ENCODE measurements around the gene NECTIN1.

DNA sequence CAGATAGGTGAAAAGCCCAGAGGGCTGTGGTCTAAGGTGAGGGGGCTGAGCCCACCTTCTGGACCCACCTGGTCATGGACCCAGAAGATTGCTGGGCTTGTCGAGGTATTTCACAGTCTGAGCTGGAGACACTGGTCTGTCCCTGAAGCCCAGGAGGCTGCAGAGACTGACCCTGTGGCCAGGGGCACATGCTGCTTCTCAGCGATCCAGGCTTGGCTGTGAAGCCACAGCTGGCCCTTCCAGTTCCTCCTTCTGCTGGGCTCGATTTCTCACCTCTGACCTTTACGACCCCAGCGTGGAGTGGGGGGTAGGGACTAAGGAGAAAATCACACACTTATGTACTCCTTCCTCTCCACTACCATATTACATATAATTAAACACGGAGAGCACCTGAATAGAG is 88.5 kb downstream of the NECTIN1 start:
- TF ChIP-seq, protein P1, sequence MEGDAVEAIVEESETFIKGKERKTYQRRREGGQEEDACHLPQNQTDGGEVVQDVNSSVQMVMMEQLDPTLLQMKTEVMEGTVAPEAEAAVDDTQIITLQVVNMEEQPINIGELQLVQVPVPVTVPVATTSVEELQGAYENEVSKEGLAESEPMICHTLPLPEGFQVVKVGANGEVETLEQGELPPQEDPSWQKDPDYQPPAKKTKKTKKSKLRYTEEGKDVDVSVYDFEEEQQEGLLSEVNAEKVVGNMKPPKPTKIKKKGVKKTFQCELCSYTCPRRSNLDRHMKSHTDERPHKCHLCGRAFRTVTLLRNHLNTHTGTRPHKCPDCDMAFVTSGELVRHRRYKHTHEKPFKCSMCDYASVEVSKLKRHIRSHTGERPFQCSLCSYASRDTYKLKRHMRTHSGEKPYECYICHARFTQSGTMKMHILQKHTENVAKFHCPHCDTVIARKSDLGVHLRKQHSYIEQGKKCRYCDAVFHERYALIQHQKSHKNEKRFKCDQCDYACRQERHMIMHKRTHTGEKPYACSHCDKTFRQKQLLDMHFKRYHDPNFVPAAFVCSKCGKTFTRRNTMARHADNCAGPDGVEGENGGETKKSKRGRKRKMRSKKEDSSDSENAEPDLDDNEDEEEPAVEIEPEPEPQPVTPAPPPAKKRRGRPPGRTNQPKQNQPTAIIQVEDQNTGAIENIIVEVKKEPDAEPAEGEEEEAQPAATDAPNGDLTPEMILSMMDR (IDR thresholded peaks at IDR 0.05; ENCODE audit: extremely low read depth in 1 of 2, insufficient read depth in 1 of 2, low read depth in 1 of 2, low read length in 2 of 2) = no peak
- TF ChIP-seq, protein P2, sequence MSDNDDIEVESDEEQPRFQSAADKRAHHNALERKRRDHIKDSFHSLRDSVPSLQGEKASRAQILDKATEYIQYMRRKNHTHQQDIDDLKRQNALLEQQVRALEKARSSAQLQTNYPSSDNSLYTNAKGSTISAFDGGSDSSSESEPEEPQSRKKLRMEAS (IDR thresholded peaks at IDR 0.05; ENCODE audit: insufficient read depth, insufficient read length) = no peak
- no peak for TF ChIP-seq POLR2A (IDR thresholded peaks at IDR 0.05; ENCODE audit: low read depth, low read length)
- TF ChIP-seq POLR2AphosphoS5 (IDR thresholded peaks at IDR 0.05; ENCODE audit: insufficient read depth, low read depth, low read length) = no peak

All from endothelial cell of umbilical vein (primary cell).